Stimulated activated CD4-positive, alpha-beta T cell treated with anti-CD3 and anti-CD28 coated beads, Interleukin-12 subunit alpha, Interleukin-12 subunit beta, amount 100 ng/mL, for 48 hours (primary cell): ENCODE data around the gene E2F6.
A peak's percentile ranks its signal among the peaks of the same experiment; 100 is the strongest.

Experiments
- DNase-seq, 3 donors: peaks; one replicate each; pipeline ENCODE4 v3.0.0-alpha.2; 2020; ENCODE audit warnings: low read depth in 2 of 3, low spot score in 1 of 3

The E2F6 gene

GRCh38 chr2:11458753-11459152 is 7.2 kb downstream of the E2F6 start:
- DNase-seq, result no peak

GRCh38 chr2:11457935-11458334 is 8.0 kb downstream of the E2F6 start:
- no peak for DNase-seq

- no peak for DNase-seq
These were observed 9.7 kb downstream of the E2F6 start for GRCh38 chr2:11456251-11456650.

- no peak for DNase-seq
These were observed 11.1 kb downstream of the E2F6 start for GRCh38 chr2:11454824-11455223.

GRCh38 chr2:11450791-11451190 is 15.2 kb downstream of the E2F6 start:
- no peak for DNase-seq

- DNase-seq, result peak; percentile 14 to 44 (median 16)
These were observed 19.2 kb downstream of the E2F6 start for GRCh38 chr2:11446733-11447248.

- DNase-seq, result no peak
These were observed 21.2 kb downstream of the E2F6 start for GRCh38 chr2:11444737-11445136.

GRCh38 chr2:11438555-11439080 is 27.3 kb downstream of the E2F6 start:
- no peak for DNase-seq

GRCh38 chr2:11437602-11438001 is 28.4 kb downstream of the E2F6 start:
- no peak for DNase-seq

- DNase-seq, result no peak
These were observed 30.9 kb downstream of the E2F6 start for GRCh38 chr2:11435036-11435435.

- DNase-seq, result no peak
These were observed 31.5 kb downstream of the E2F6 start for GRCh38 chr2:11434443-11434842.

GRCh38 chr2:11433822-11434221 is 32.1 kb downstream of the E2F6 start:
- DNase-seq, result no peak

GRCh38 chr2:11430729-11431128 is 35.2 kb downstream of the E2F6 start:
- DNase-seq, result no peak

GRCh38 chr2:11427224-11427623 is 38.7 kb downstream of the E2F6 start:
- no peak for DNase-seq

- no peak for DNase-seq
These were observed 43.0 kb downstream of the E2F6 start for GRCh38 chr2:11422901-11423435.

GRCh38 chr2:11422491-11422865 is 43.5 kb downstream of the E2F6 start:
- no peak for DNase-seq

- no peak for DNase-seq
These were observed 44.0 kb downstream of the E2F6 start for GRCh38 chr2:11421863-11422490.

- no peak for DNase-seq
These were observed 45.3 kb downstream of the E2F6 start for GRCh38 chr2:11420671-11421070.

- DNase-seq, result no peak
These were observed 45.8 kb downstream of the E2F6 start for GRCh38 chr2:11420190-11420589.

- no peak for DNase-seq
These were observed 46.2 kb downstream of the E2F6 start for GRCh38 chr2:11419781-11420180.

- DNase-seq, result no peak
These were observed 47.9 kb downstream of the E2F6 start for GRCh38 chr2:11417946-11418585.

GRCh38 chr2:11416931-11417330 is 49.0 kb downstream of the E2F6 start:
- no peak for DNase-seq
